ENCODE measurements around the gene CLCN3. TPM values are rescaled to one million over a fixed set of nuclear protein-coding genes. Genes with fewer than 3 reads are reported as not detected.

CLCN3 gene
- total and polyA plus RNA-seq, 2 of the 13 experiments (the other 11 are each of a cell fraction or from before 2014, with no cell fraction given): 13.6 to 23.7 TPM

- in situ Hi-C loops (cut with HindIII; ENCODE audit: extremely low pct_ligation_motif_present, low pct_unique_long_range_greater_than_20kb) (no loop called here), intact Hi-C loops (cut with micrococcal nuclease; ENCODE audit: unreplicated experiment) (no loop called here)
- no peak overlapping the region for H3K4me2 ChIP-seq (ENCODE audit: low read depth, low read length)
- H3K27me3 ChIP-seq (ENCODE audit: control insufficient read depth in 1 of 2, insufficient read depth in 2 of 2, low read length in 2 of 2): no peaks in the 10 kb centered on the region
- H3K9me3 ChIP-seq (ENCODE audit: low read length): no peaks in the 10 kb centered on the region
- ATAC-seq (no peak), DNase-seq (ENCODE audit: low spot score) (no peak), FAIRE-seq (no peak)
- H4K20me1 ChIP-seq (ENCODE audit: insufficient read depth, low read length): no peaks in the 10 kb centered on the region; the same call in 1 of the 2 replicates
- H3K79me2 ChIP-seq (ENCODE audit: insufficient read depth, low read length): peaks cover 72% of the 10 kb centered on the region
- ChIA-PET CTCF (ENCODE audit: low intra/inter-chr PET ratio, low total read pairs) (no interaction called here), POLR2A (interaction anchor here (1.1 kb wide), 1 partner anchor 34 kb away, joined by 3 read pairs; no protein-coding TSS in a partner anchor)
- peaks cover 29% of the 10 kb centered on the region for H3K4me1 ChIP-seq (ENCODE audit: insufficient read depth, low read length)
- no peak overlapping the region for H2AFZ ChIP-seq (ENCODE audit: low read length)
- no peak overlapping the region for H3K9ac ChIP-seq (ENCODE audit: insufficient read depth, low read depth, low read length)
- 93% methylated on average over 5 of the region's 5 CpGs for WGBS (ENCODE audit: low lambda C conversion rate)
- no peak overlapping the region for H3K27ac ChIP-seq (ENCODE audit: extremely low read length, insufficient read depth, low read length)
- H3K36me3 ChIP-seq (replicated peaks in 1 of 2; ENCODE audit: control insufficient read depth in 1 of 2, insufficient read depth in 2 of 2, low read length in 2 of 2): no peaks in the 10 kb centered on the region
- no peak overlapping the region for H3K4me3 ChIP-seq (replicated peaks in 1 of 3; ENCODE audit: insufficient read depth in 1 of 3, low read depth in 2 of 3, low read length in 3 of 3)
- no TSS peak for BruUV-seq (replicated peaks)
- no peak for TF ChIP-seq PRPF4 (IDR thresholded peaks at IDR 0.05; ENCODE audit: low read depth, low read length, poor library complexity, severe bottlenecking)
- TF ChIP-seq MYC (CRISPR knock-in tag; IDR thresholded peaks at IDR 0.05; ENCODE audit: borderline replicate concordance): no peak
- no peak for TF ChIP-seq ATF6 (CRISPR knock-in tag; conservative IDR thresholded peaks at IDR 0.05)
- no peak for TF ChIP-seq KLF16 (CRISPR knock-in tag; IDR thresholded peaks at IDR 0.05)
- no peak for TF ChIP-seq ZSCAN12 (CRISPR knock-in tag; IDR thresholded peaks at IDR 0.05)
- no peak for TF ChIP-seq NCOR1 (IDR thresholded peaks at IDR 0.05; ENCODE audit: borderline replicate concordance, low read length)
- no peak for TF ChIP-seq TBL1XR1 (IDR thresholded peaks at IDR 0.05; ENCODE audit: borderline replicate concordance, low read length, partially characterized antibody)
- TF ChIP-seq PPARG (CRISPR knock-in tag; conservative IDR thresholded peaks at IDR 0.05): no peak
- TF ChIP-seq REST (IDR thresholded peaks at IDR 0.05; ENCODE audit: borderline replicate concordance in 1 of 2, low read depth in 1 of 2, low read length in 2 of 2): no peak
- no peak for TF ChIP-seq ZNF414 (CRISPR knock-in tag; IDR thresholded peaks at IDR 0.05)
- no peak for TF ChIP-seq POLR2AphosphoS5 (IDR thresholded peaks at IDR 0.05; ENCODE audit: low read depth, low read length)
- TF ChIP-seq HINFP (CRISPR knock-in tag; IDR thresholded peaks at IDR 0.05; ENCODE audit: low read depth): no peak
- TF ChIP-seq NFYC (CRISPR knock-in tag; IDR thresholded peaks at IDR 0.05): no peak
- TF ChIP-seq PHF5A (CRISPR knock-in tag; IDR thresholded peaks at IDR 0.05; ENCODE audit: low read depth, unreplicated experiment): no peak
- TF ChIP-seq ZNF737 (CRISPR knock-in tag; IDR thresholded peaks at IDR 0.05; ENCODE audit: borderline replicate concordance): no peak
These were observed 5.5 kb downstream of the CLCN3 start for GRCh38 chr4:169625886-169626285.

Measured in HepG2 (cell line).